GM12875 (cell line): ENCODE results near the gene HSPB1.

Source experiments
- H3K4me3 ChIP-seq: one replicate; pipeline ENCODE4 v1.5.1; 2011; ENCODE audit warnings: low read depth, low read length, control low read depth
- CTCF ChIP-seq: IDR thresholded peaks from 2 replicates; pipeline ENCODE4 v1.5.1; 2011; ENCODE audit warnings: low read depth, mild to moderate bottlenecking, control low read depth, inconsistent platforms, low read length, moderate library complexity, borderline replicate concordance; ENCODE audit not compliant: insufficient read depth

Gene HSPB1

GRCh38 chr7:76351372-76351771 is 48.9 kb downstream of the HSPB1 start:
- no peak overlapping the region for H3K4me3 ChIP-seq
- TF ChIP-seq CTCF, result no peak

GRCh38 chr7:76352193-76352592 is 49.7 kb downstream of the HSPB1 start:
- no peak overlapping the region for H3K4me3 ChIP-seq
- TF ChIP-seq CTCF, result no peak

GRCh38 chr7:76353744-76354143 is 51.3 kb downstream of the HSPB1 start:
- no peak for TF ChIP-seq CTCF
- no peak overlapping the region for H3K4me3 ChIP-seq
